Trophoblast cell (in vitro differentiated cells and primary cell): ENCODE measurements around the gene DNAJB11.
A peak's percentile ranks its signal among the peaks of the same experiment; 100 is the strongest.

Source experiments
- DNase-seq, 2 donors: peaks; one replicate each; pipeline ENCODE4 v3.0.0-alpha.2; 2016
- H2AFZ ChIP-seq: 2 replicates; pipeline ENCODE4 v1.6.1; 2013; ENCODE audit warnings: low read length, moderate library complexity, mild to moderate bottlenecking; ENCODE audit not compliant: insufficient read depth, poor library complexity
- H2AK5ac ChIP-seq: 2 replicates; pipeline ENCODE4 v1.6.1; 2013; ENCODE audit warnings: mild to moderate bottlenecking, low read length
- H2BK120ac ChIP-seq: 2 replicates; pipeline ENCODE4 v1.6.1; 2013; ENCODE audit warnings: low read length, mild to moderate bottlenecking, moderate library complexity; ENCODE audit not compliant: insufficient read depth, poor library complexity
- H2BK12ac ChIP-seq: 2 replicates; pipeline ENCODE4 v1.6.1; 2013; ENCODE audit warnings: mild to moderate bottlenecking, low read length, moderate library complexity
- H2BK5ac ChIP-seq: 2 replicates; pipeline ENCODE4 v1.6.1; 2013; ENCODE audit warnings: low read length, low read depth, moderate library complexity, mild to moderate bottlenecking; ENCODE audit not compliant: poor library complexity
- H3K14ac ChIP-seq: 2 replicates; pipeline ENCODE4 v1.6.1; 2013; ENCODE audit warnings: mild to moderate bottlenecking, low read length
- H3K18ac ChIP-seq: 2 replicates; pipeline ENCODE4 v1.6.1; 2013; ENCODE audit warnings: mild to moderate bottlenecking, low read length
- H3K23ac ChIP-seq: 2 replicates; pipeline ENCODE4 v1.6.1; 2013; ENCODE audit warnings: low read length
- H3K27ac ChIP-seq: 2 replicates; pipeline ENCODE4 v1.5.1; 2013; ENCODE audit warnings: low read depth, mild to moderate bottlenecking, inconsistent platforms, low read length, moderate library complexity
- H3K27me3 ChIP-seq: 2 replicates; pipeline ENCODE4 v1.6.1; 2013; ENCODE audit warnings: inconsistent platforms, mild to moderate bottlenecking, low read length, moderate library complexity; ENCODE audit not compliant: insufficient read depth
- H3K36me3 ChIP-seq, 2 experiments: 1 replicate in 1 of 2; 2 replicates in 1 of 2; pipeline ENCODE4 v1.6.1; 2013; ENCODE audit warnings: low read length in 2 of 2, mild to moderate bottlenecking in 2 of 2, moderate library complexity in 1 of 2; ENCODE audit not compliant: insufficient read depth in 2 of 2, control insufficient read depth in 1 of 2
- H3K4ac ChIP-seq: 2 replicates; pipeline ENCODE4 v1.6.1; 2013; ENCODE audit warnings: low read depth, mild to moderate bottlenecking, low read length, moderate library complexity
- H3K4me1 ChIP-seq, 2 experiments: 1 replicate in 1 of 2; 2 replicates in 1 of 2; pipeline ENCODE4 v1.6.1; 2013; ENCODE audit warnings: low read length in 2 of 2, mild to moderate bottlenecking in 2 of 2, moderate library complexity in 1 of 2; ENCODE audit not compliant: insufficient read depth in 2 of 2, control insufficient read depth in 1 of 2
- H3K4me2 ChIP-seq: 2 replicates; pipeline ENCODE4 v1.6.1; 2013; ENCODE audit warnings: inconsistent platforms, mild to moderate bottlenecking, low read length, moderate library complexity
- H3K4me3 ChIP-seq: 2 replicates; pipeline ENCODE4 v1.5.1; 2013; ENCODE audit warnings: mild to moderate bottlenecking, low read depth, low read length, inconsistent platforms
- H3K79me1 ChIP-seq: one replicate; pipeline ENCODE4 v1.6.1; 2013; ENCODE audit warnings: low read length
- H3K79me2 ChIP-seq: 2 replicates; pipeline ENCODE4 v1.6.1; 2013; ENCODE audit warnings: low read length, mild to moderate bottlenecking; ENCODE audit not compliant: control insufficient read depth, insufficient read depth, poor library complexity
- H3K9ac ChIP-seq: 2 replicates; pipeline ENCODE4 v1.6.1; 2013; ENCODE audit warnings: mild to moderate bottlenecking, low read length
- H3K9me3 ChIP-seq: 2 replicates; pipeline ENCODE4 v1.6.1; 2013; ENCODE audit warnings: low read depth, mild to moderate bottlenecking, control low read depth, inconsistent platforms, low read length; ENCODE audit not compliant: insufficient read depth
- H4K12ac ChIP-seq: 2 replicates; pipeline ENCODE4 v1.6.1; 2013; ENCODE audit warnings: low read depth, mild to moderate bottlenecking, low read length, moderate library complexity
- H4K8ac ChIP-seq: 2 replicates; pipeline ENCODE4 v1.6.1; 2013; ENCODE audit warnings: low read depth, mild to moderate bottlenecking, low read length, moderate library complexity
- H4K91ac ChIP-seq: one replicate; pipeline ENCODE4 v1.6.1; 2013; ENCODE audit warnings: low read depth, mild to moderate bottlenecking, low read length, moderate library complexity
- WGBS: extraction: QIAGEN DNeasy Blood & Tissue Kit; methylation state at CpG from one replicate; pipeline ENCODE4 v1.1.7; 2013; ENCODE audit warnings: missing lambda C conversion rate; ENCODE audit not compliant: insufficient read length, insufficient coverage; ENCODE audit errors: extremely low coverage; 5-methylcytosine and 5-hydroxymethylcytosine counted together

DNAJB11 gene

DNA sequence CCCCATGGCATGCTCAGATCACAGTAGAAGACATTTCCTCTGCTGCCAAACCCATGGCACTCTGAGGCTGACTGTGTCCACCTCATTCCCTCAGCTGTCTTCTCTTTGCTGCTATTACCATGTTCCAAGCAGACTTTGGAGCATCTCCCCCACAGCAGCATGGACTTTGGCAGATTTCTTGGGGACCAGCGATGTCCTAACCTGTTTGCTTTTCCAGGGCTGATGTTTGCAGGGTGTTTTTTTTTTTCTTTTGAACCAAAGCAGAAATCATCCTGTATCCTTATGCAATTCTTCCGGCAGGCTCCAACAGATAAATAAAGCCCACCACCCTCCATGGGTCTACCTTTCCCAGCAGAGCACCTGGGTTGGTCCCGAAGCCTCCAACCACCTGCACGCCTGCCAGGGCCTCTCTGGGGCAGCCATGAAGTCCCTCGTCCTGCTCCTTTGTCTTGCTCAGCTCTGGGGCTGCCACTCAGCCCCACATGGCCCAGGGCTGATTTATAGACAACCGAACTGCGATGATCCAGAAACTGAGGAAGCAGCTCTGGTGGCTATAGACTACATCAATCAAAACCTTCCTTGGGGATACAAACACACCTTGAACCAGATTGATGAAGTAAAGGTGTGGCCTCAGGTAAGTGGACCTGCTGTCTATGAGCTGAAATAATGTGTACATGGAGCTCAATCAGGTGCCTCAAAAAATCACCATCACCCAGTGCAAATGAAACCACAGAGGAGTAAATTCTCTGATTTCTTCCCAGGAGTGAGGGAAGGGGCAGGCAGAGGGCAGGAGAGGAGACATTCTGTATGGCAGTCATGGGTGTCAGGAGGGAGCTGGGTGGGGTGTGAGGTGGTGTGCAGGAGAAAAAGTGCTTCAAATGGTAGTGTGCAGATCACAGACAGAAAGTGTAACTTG, 42.5 kb downstream of the DNAJB11 start, which contains the start of gene AHSG:
TSS of gene AHSG (plus strand) at position 340 of the 916 bp plus-strand sequence. CDS start at position 422, 82 bp downstream.
- H3K4ac ChIP-seq: no peak within 1 kb of the TSS
- H3K79me2 ChIP-seq: no peaks in the 10 kb centered on the region
- no peaks in the 10 kb centered on the region for H3K9me3 ChIP-seq
- H3K4me3 ChIP-seq: peak within 1 kb of the TSS; percentile 25
- H2BK12ac ChIP-seq: no peak within 1 kb of the TSS
- no peak within 1 kb of the TSS for H2AK5ac ChIP-seq
- H3K23ac ChIP-seq: no peak within 1 kb of the TSS
- H3K4me2 ChIP-seq: no peak within 1 kb of the TSS
- H2AFZ ChIP-seq: no peak within 1 kb of the TSS
- H3K27ac ChIP-seq: no peak within 1 kb of the TSS
- H3K79me1 ChIP-seq: no peaks in the 10 kb centered on the region
- no peak within 1 kb of the TSS for H2BK5ac ChIP-seq
- H4K8ac ChIP-seq: no peak within 1 kb of the TSS
- no peak within 1 kb of the TSS for H4K91ac ChIP-seq
- no peaks in the 10 kb centered on the region for H3K27me3 ChIP-seq
- H3K36me3 ChIP-seq: no peaks in the 10 kb centered on the region
- no peak within 1 kb of the TSS for H3K14ac ChIP-seq
- no peak for DNase-seq
- WGBS: no CpG with 5 or more reads among the region's 7 CpGs
- H4K12ac ChIP-seq: no peak within 1 kb of the TSS
- H2BK120ac ChIP-seq: no peak within 1 kb of the TSS
- H3K4me1 ChIP-seq: peaks cover 0 to 2% of the 10 kb centered on the region in 2 experiments
- H3K18ac ChIP-seq: no peak within 1 kb of the TSS
- no peak within 1 kb of the TSS for H3K9ac ChIP-seq

DNA sequence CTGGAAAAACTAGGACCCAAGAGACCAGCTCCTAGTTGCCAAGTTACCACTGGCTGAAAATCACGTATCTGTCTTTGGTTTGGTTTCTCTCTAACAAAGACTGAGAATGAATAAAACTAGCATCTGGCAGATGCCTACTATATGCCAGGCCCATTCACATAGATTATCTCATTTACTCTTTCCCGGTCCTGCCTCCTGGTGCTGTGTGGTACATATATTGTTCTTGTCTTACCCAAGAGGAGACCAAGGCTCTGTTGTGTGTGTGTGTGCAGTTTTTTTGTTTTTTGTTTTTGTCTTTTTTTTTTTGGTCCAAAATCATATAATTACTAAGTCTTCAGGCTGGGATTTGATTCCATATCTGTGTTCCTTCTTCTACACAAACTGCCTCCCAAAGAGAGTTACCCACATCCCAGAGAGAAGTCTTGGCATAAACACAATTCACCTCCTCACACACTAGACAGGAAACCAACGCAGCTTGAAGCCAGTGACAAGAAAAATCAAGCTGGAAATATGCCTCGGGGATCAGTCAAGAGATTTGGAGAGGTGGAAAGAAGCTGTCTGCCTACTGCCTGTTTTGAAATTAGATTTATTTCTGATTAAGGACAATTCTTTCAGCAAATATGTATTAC, 43.2 kb downstream of the DNAJB11 start:
- Histone ChIP-seq H3K14ac (no peak overlapping the region), H3K18ac (no peak overlapping the region), H3K4ac (no peak overlapping the region), H4K91ac (no peak overlapping the region), H3K27me3 (no peaks in the 10 kb centered on the region), H2BK120ac (no peak overlapping the region), H3K23ac (no peak overlapping the region), H3K9ac (no peak overlapping the region), H4K12ac (no peak overlapping the region), H3K9me3 (peaks cover 3% of the 10 kb centered on the region), H3K36me3 (no peaks in the 10 kb centered on the region), H3K79me2 (no peaks in the 10 kb centered on the region), H3K79me1 (no peaks in the 10 kb centered on the region), H2AK5ac (no peak overlapping the region), H3K4me1 (peaks cover 0 to 2% of the 10 kb centered on the region in 2 experiments), H2AFZ (no peak overlapping the region), H3K4me3 (no peak overlapping the region), H2BK12ac (no peak overlapping the region), H2BK5ac (no peak overlapping the region), H4K8ac (no peak overlapping the region), H3K27ac (no peak overlapping the region), H3K4me2 (no peak overlapping the region)
- WGBS: no CpG with 5 or more reads among the region's 4 CpGs
- no peak for DNase-seq

- Histone ChIP-seq H3K27me3 (no peaks in the 10 kb centered on the region), H3K36me3 (no peaks in the 10 kb centered on the region), H2BK12ac (no peak overlapping the region), H3K4me1 (peaks cover 0 to 2% of the 10 kb centered on the region in 2 experiments), H3K18ac (no peak overlapping the region), H3K27ac (no peak overlapping the region), H2AFZ (no peak overlapping the region), H3K79me2 (no peaks in the 10 kb centered on the region), H2BK5ac (no peak overlapping the region), H2BK120ac (no peak overlapping the region), H3K4ac (no peak overlapping the region), H3K23ac (no peak overlapping the region), H4K12ac (no peak overlapping the region), H4K91ac (no peak overlapping the region), H3K9me3 (peaks cover 3% of the 10 kb centered on the region), H3K4me2 (no peak overlapping the region), H3K14ac (no peak overlapping the region), H3K4me3 (no peak overlapping the region), H4K8ac (no peak overlapping the region), H2AK5ac (no peak overlapping the region), H3K79me1 (no peaks in the 10 kb centered on the region), H3K9ac (no peak overlapping the region)
- DNase-seq: no peak
- no CpG with 5 or more reads among the region's 6 CpGs for WGBS
These were observed 43.7 kb downstream of the DNAJB11 start for GRCh38 chr3:186614266-186614596.

DNA sequence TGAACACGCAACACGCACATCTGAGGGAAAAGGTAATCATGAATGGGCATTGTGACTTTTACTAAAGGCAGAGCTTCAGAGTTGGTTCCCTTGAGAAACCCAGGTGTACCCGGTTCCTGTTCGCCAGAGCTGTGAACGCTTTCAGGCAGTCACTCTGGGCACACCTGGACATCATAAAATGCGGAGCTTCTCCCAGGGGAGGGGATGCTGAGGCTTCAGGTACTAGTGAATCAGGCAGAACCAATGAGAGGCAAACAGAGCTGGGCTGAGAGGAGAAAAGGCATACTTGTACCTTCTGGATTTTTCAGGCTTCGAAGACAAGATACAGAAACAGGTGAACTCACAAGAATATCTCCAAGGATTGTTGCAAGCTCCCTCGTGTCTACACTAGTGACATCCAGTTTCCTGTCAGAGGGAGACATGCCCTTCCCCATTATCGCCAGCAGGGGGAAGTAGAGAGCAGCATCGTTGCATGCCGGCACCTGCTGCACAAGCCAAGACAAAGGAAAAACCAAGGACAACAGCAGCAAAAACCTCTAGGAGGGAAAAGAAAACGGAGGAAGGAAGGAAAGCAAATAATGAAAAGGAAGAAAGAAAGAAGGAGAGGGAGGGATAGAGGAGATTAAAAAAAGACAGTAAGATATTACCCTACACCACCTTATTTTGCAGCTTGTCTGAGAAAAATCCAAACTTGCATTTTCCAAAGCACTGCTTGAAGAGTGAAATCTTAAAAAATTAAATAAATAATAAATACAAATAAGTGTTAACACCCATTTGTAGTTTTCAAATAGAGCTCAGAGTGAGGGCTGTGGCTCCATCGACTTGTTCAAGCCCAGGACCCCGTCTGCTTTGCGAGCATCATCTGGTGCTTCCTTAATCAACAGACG, 44.3 kb downstream of the DNAJB11 start:
- Histone ChIP-seq H3K4me2 (no peak overlapping the region), H2BK120ac (no peak overlapping the region), H3K4ac (no peak overlapping the region), H3K18ac (no peak overlapping the region), H3K23ac (no peak overlapping the region), H2BK12ac (no peak overlapping the region), H4K91ac (no peak overlapping the region), H3K79me1 (no peaks in the 10 kb centered on the region), H4K12ac (no peak overlapping the region), H3K36me3 (no peaks in the 10 kb centered on the region), H2AFZ (no peak overlapping the region), H2AK5ac (no peak overlapping the region), H3K27ac (no peak overlapping the region), H3K14ac (no peak overlapping the region), H3K4me1 (peaks cover 0 to 2% of the 10 kb centered on the region in 2 experiments), H2BK5ac (no peak overlapping the region), H3K4me3 (no peak overlapping the region), H3K9ac (no peak overlapping the region), H3K27me3 (no peaks in the 10 kb centered on the region), H4K8ac (no peak overlapping the region), H3K79me2 (no peaks in the 10 kb centered on the region), H3K9me3 (peaks cover 3% of the 10 kb centered on the region)
- no CpG with 5 or more reads among the region's 16 CpGs for WGBS
- peak; percentile 58 to 91 for DNase-seq
